Neuronal stem cell (in vitro differentiated cells): Measurements from ENCODE around the gene BNIP5.

ENCODE experiments used
- DNase-seq: peaks from one replicate; pipeline ENCODE4 v3.0.0-alpha.2; 2013; ENCODE audit warnings: low spot score
- H2AFZ ChIP-seq: one replicate; pipeline ENCODE4 v1.6.1; 2013; ENCODE audit warnings: mild to moderate bottlenecking, low read length, inconsistent platforms
- H2AK5ac ChIP-seq: 2 replicates; pipeline ENCODE4 v1.6.1; 2013; ENCODE audit warnings: low read depth, mild to moderate bottlenecking, inconsistent platforms, low read length, moderate library complexity, mixed read lengths
- H2BK120ac ChIP-seq: 2 replicates; pipeline ENCODE4 v1.6.1; 2013; ENCODE audit warnings: low read depth, mild to moderate bottlenecking, inconsistent platforms, low read length, moderate library complexity, mixed read lengths
- H2BK12ac ChIP-seq: one replicate; pipeline ENCODE4 v1.6.1; 2013; ENCODE audit warnings: low read length, inconsistent platforms
- H2BK15ac ChIP-seq: 2 replicates; pipeline ENCODE4 v1.6.1; 2013; ENCODE audit warnings: mild to moderate bottlenecking, low read length, inconsistent platforms, mixed read lengths
- H2BK5ac ChIP-seq: one replicate; pipeline ENCODE4 v1.6.1; 2013; ENCODE audit warnings: inconsistent platforms, mild to moderate bottlenecking, low read length, moderate library complexity
- H3K14ac ChIP-seq: one replicate; pipeline ENCODE4 v1.6.1; 2013; ENCODE audit warnings: low read length, inconsistent platforms
- H3K18ac ChIP-seq: 2 replicates; pipeline ENCODE4 v1.6.1; 2013; ENCODE audit warnings: low read length, inconsistent platforms
- H3K23ac ChIP-seq: 2 replicates; pipeline ENCODE4 v1.6.1; 2013; ENCODE audit warnings: low read depth, mild to moderate bottlenecking, mixed read lengths, low read length, inconsistent platforms; ENCODE audit not compliant: poor library complexity
- H3K27ac ChIP-seq: replicated peaks from 3 replicates; pipeline ENCODE4 v1.5.1; 2013; ENCODE audit warnings: low read length, inconsistent platforms
- H3K27me3 ChIP-seq, 3 experiments: 2 replicates each; pipeline ENCODE4 v1.6.1; 2013; ENCODE audit warnings: low read length in 3 of 3, mild to moderate bottlenecking in 2 of 3, inconsistent platforms in 1 of 3, low read depth in 1 of 3, mixed read lengths in 1 of 3, moderate library complexity in 1 of 3; ENCODE audit not compliant: control insufficient read depth in 3 of 3, insufficient read depth in 3 of 3
- H3K36me3 ChIP-seq, 2 donors: replicated peaks in 1 of 2; 2 replicates each; pipeline ENCODE4 v1.6.1; 2013; ENCODE audit warnings: low read length in 2 of 2; ENCODE audit not compliant: control insufficient read depth in 2 of 2, insufficient read depth in 2 of 2
- H3K4ac ChIP-seq: 2 replicates; pipeline ENCODE4 v1.6.1; 2013; ENCODE audit warnings: inconsistent platforms, mild to moderate bottlenecking, low read length, moderate library complexity
- H3K4me1 ChIP-seq, 2 donors: 1 replicate in 1 of 2; 2 replicates in 1 of 2; pipeline ENCODE4 v1.6.1; 2013; ENCODE audit warnings: low read length in 2 of 2, low read depth in 1 of 2; ENCODE audit not compliant: control insufficient read depth in 2 of 2, insufficient read depth in 1 of 2
- H3K4me2 ChIP-seq: one replicate; pipeline ENCODE4 v1.6.1; 2013; ENCODE audit warnings: mild to moderate bottlenecking, low read length, inconsistent platforms; ENCODE audit not compliant: insufficient read depth, poor library complexity, severe bottlenecking
- H3K4me3 ChIP-seq, 2 donors: 2 replicates each; pipeline ENCODE4 v1.5.1; 2013; ENCODE audit warnings: low read length in 2 of 2, mild to moderate bottlenecking in 2 of 2, inconsistent platforms in 1 of 2, moderate library complexity in 1 of 2
- H3K79me1 ChIP-seq: one replicate; pipeline ENCODE4 v1.6.1; 2013; ENCODE audit warnings: low read depth, mild to moderate bottlenecking, inconsistent platforms, low read length, moderate library complexity
- H3K9ac ChIP-seq: one replicate; pipeline ENCODE4 v1.6.1; 2013; ENCODE audit warnings: mild to moderate bottlenecking, low read depth, low read length, inconsistent platforms; ENCODE audit not compliant: poor library complexity
- H3K9me3 ChIP-seq, 2 donors: replicated peaks in 1 of 2; 2 replicates each; pipeline versions ENCODE3 to v1.6.1; 2013; ENCODE audit warnings: low read length in 2 of 2, mild to moderate bottlenecking in 2 of 2, inconsistent platforms in 1 of 2, low read depth in 1 of 2, mixed read lengths in 1 of 2, moderate library complexity in 1 of 2; ENCODE audit not compliant: control insufficient read depth in 2 of 2, insufficient read depth in 1 of 2
- H4K8ac ChIP-seq: one replicate; pipeline ENCODE4 v1.6.1; 2013; ENCODE audit warnings: low read depth, mild to moderate bottlenecking, inconsistent platforms, low read length, moderate library complexity
- H4K91ac ChIP-seq: one replicate; pipeline ENCODE4 v1.6.1; 2013; ENCODE audit warnings: low read length, low read depth, mild to moderate bottlenecking, inconsistent platforms; ENCODE audit not compliant: poor library complexity
- WGBS, 2 donors: extraction: QIAGEN DNeasy Blood & Tissue Kit; methylation state at CpG; one replicate each; pipeline ENCODE4 v1.1.7; 2013; ENCODE audit warnings: missing lambda C conversion rate in 2 of 2, mixed read lengths in 1 of 2; ENCODE audit not compliant: insufficient read length in 2 of 2, insufficient replicate concordance in 1 of 2; ENCODE audit errors: extremely low coverage in 2 of 2; 5-methylcytosine and 5-hydroxymethylcytosine counted together

Gene BNIP5

DNA sequence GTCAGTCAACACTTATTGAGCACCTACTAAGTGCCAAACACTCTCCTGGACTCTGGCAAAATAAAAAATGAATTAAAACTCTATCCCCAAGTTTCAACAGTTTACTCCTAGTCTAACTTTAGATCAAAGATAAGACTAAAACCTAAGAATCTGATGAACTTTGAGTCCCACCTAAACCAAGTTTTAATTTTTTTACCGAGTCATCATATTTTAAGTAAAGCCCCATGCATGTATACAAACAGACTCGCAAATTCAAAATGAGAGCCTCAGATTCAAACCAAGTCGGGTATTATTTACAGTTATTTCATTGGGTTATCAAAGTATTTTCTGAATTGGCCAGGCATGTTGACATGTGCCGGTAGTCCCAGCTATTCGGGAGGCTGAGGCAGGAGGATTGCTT, 28.2 kb downstream of the BNIP5 start:
- no peak overlapping the region for H2AFZ ChIP-seq
- H3K4me2 ChIP-seq: no peak overlapping the region
- H3K18ac ChIP-seq: no peak overlapping the region
- H3K9me3 ChIP-seq: no peaks in the 10 kb centered on the region
- H3K9ac ChIP-seq: no peak overlapping the region
- H4K8ac ChIP-seq: no peak overlapping the region
- H2BK12ac ChIP-seq: no peak overlapping the region
- H2AK5ac ChIP-seq: no peak overlapping the region
- H3K27ac ChIP-seq: no peak overlapping the region
- H2BK120ac ChIP-seq: no peak overlapping the region
- no peak overlapping the region for H3K4me3 ChIP-seq
- no peak overlapping the region for H2BK15ac ChIP-seq
- H2BK5ac ChIP-seq: no peak overlapping the region
- no peak overlapping the region for H3K4ac ChIP-seq
- peaks cover 0 to 6% (median 0%) of the 10 kb centered on the region in 3 experiments for H3K27me3 ChIP-seq
- DNase-seq: no peak
- H3K36me3 ChIP-seq: no peaks in the 10 kb centered on the region
- WGBS, 2 donors: no CpG with 5 or more reads among the region's 5 CpGs
- H3K14ac ChIP-seq: no peak overlapping the region
- H3K79me1 ChIP-seq: no peaks in the 10 kb centered on the region
- H4K91ac ChIP-seq: no peak overlapping the region
- H3K23ac ChIP-seq: no peak overlapping the region
- H3K4me1 ChIP-seq: peaks cover 4 to 7% of the 10 kb centered on the region in 2 donors

DNA sequence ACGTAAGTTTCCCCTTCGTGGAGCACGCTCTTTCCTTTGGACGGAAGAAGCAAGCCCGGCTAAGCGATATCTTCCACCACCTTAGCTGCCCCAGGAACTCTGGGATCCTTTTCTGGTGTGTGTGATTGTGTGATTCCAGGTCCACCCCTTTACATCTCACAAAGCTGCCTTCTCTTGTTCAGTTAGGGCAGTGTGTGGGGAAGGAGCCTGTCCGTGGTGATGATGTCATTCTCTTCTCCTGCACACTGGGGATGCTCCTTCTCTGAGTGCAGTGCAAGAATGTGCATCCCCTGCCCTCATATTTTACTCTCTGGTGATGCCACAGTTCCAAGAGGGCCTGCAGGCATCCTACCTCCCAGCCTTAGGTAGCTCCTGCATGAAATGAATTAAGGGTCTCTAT, 30.3 kb downstream of the BNIP5 start:
- Histone ChIP-seq H2BK5ac (no peak overlapping the region), H3K4me1 (peaks cover 5 to 7% of the 10 kb centered on the region in 2 donors), H3K9ac (no peak overlapping the region), H3K14ac (no peak overlapping the region), H4K91ac (no peak overlapping the region), H3K4me3 (no peak overlapping the region), H3K79me1 (no peaks in the 10 kb centered on the region), H3K9me3 (no peaks in the 10 kb centered on the region), H2AFZ (peak overlapping the region; percentile 76), H3K27me3 (peaks cover 0 to 6% (median 0%) of the 10 kb centered on the region in 3 experiments), H2BK120ac (no peak overlapping the region), H3K4ac (no peak overlapping the region), H4K8ac (no peak overlapping the region), H3K36me3 (no peaks in the 10 kb centered on the region), H2BK12ac (no peak overlapping the region), H3K27ac (no peak overlapping the region), H3K4me2 (no peak overlapping the region), H3K23ac (no peak overlapping the region), H3K18ac (no peak overlapping the region), H2AK5ac (no peak overlapping the region), H2BK15ac (no peak overlapping the region)
- WGBS, 2 donors: no CpG with 5 or more reads among the region's 7 CpGs
- DNase-seq: no peak

DNA sequence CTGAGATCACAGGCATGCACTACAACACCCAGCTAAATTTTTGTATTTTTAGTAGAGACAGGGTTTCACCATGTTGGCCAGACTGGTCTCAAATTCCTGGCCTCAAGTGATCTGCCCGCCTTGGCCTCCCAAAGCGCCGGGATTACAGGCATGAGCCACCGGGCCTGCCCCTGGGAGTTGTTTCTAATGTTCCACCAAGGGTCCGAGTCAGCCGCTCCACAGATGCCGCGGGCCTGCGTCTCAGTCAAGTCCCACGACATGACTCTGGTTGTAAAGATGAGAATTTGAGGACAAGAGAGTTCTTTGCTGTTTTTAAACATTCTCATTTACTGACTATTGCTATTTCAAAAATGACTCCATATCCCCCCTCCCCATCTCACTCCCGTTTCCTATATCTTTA, 30.8 kb downstream of the BNIP5 start:
- H3K14ac ChIP-seq: no peak overlapping the region
- H2BK120ac ChIP-seq: no peak overlapping the region
- H3K9me3 ChIP-seq: no peaks in the 10 kb centered on the region
- H3K79me1 ChIP-seq: no peaks in the 10 kb centered on the region
- no peak overlapping the region for H2BK12ac ChIP-seq
- no peak overlapping the region for H3K4me3 ChIP-seq
- no peak overlapping the region for H3K4ac ChIP-seq
- no peak overlapping the region for H2BK15ac ChIP-seq
- no peaks in the 10 kb centered on the region for H3K36me3 ChIP-seq
- H4K8ac ChIP-seq: no peak overlapping the region
- 100% methylated on average over 1 of the region's 11 CpGs for WGBS, 2 donors
- H3K18ac ChIP-seq: no peak overlapping the region
- peaks cover 7 to 8% of the 10 kb centered on the region in 2 donors for H3K4me1 ChIP-seq
- H3K4me2 ChIP-seq: no peak overlapping the region
- H3K27ac ChIP-seq: no peak overlapping the region
- H2AK5ac ChIP-seq: no peak overlapping the region
- peaks cover 0 to 6% (median 0%) of the 10 kb centered on the region in 3 experiments for H3K27me3 ChIP-seq
- no peak overlapping the region for H2BK5ac ChIP-seq
- no peak overlapping the region for H3K23ac ChIP-seq
- no peak overlapping the region for H3K9ac ChIP-seq
- no peak for DNase-seq
- H4K91ac ChIP-seq: no peak overlapping the region
- H2AFZ ChIP-seq: peak overlapping the region; percentile 76

DNA sequence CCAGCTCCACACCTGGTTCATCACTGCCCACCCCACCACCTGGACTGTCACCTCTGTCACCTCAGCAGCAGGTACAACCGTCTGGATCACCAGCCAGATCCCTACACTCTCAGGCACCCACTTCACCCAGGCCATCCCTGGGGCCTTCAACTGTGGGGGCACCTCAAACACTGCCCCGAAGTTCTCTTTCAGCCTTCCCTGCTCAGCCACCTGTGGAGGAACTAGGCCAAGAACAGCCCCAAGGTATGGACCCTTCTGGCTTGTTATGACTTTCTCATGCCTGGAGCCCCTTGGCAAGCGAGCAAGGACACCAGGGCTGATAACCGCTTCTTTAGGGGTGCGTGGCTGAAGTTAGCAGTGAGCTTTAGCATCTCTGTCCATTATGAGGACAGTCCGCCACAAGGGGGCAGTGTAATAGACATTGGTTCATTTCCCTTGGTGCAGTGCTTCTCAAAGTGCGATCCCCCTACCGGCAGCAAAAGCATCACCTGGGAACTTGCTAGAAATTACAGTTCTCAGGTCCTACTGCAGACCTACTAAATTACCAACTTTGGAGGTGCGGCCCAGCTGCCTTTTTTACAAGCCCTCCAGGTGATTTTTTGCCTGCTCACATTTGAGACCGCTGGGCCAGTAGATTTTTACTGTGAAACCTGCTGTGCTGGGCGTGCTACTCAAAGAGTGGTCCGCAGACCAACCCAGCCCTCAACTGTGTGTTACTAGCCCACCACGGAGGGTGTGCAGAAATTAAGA, 34.3 kb downstream of the BNIP5 start:
- H3K36me3 ChIP-seq: no peaks in the 10 kb centered on the region
- no peak overlapping the region for H4K8ac ChIP-seq
- no peak overlapping the region for H2BK12ac ChIP-seq
- peaks cover 7 to 8% of the 10 kb centered on the region in 2 donors for H3K4me1 ChIP-seq
- no peaks in the 10 kb centered on the region for H3K27me3 ChIP-seq
- WGBS, 2 donors: no CpG with 5 or more reads among the region's 13 CpGs
- peak overlapping the region; percentile 13 for H2AK5ac ChIP-seq
- no peak overlapping the region for H3K9ac ChIP-seq
- no peak overlapping the region for H4K91ac ChIP-seq
- H3K4me2 ChIP-seq: no peak overlapping the region
- H2BK120ac ChIP-seq: no peak overlapping the region
- H3K4ac ChIP-seq: no peak overlapping the region
- H2BK15ac ChIP-seq: no peak overlapping the region
- no peak overlapping the region for H2BK5ac ChIP-seq
- H3K79me1 ChIP-seq: no peaks in the 10 kb centered on the region
- peak overlapping the region; percentile 28 for H2AFZ ChIP-seq
- H3K9me3 ChIP-seq: no peaks in the 10 kb centered on the region
- H3K18ac ChIP-seq: peak overlapping the region; percentile 21
- DNase-seq: peak; percentile 88
- H3K27ac ChIP-seq: no peak overlapping the region
- no peak overlapping the region for H3K4me3 ChIP-seq
- no peak overlapping the region for H3K14ac ChIP-seq
- no peak overlapping the region for H3K23ac ChIP-seq
